IPS DF 6.9 (cell line): ENCODE measurements around the gene ITGB1.
"Not testable (repeated sequence)": the region's sequence is repeated elsewhere in the genome, so short reads cannot be mapped to it uniquely, and the experiment has no call there.

Experiments used
- DNase-seq: peaks from one replicate; pipeline ENCODE4 v3.0.0-alpha.2; 2013; ENCODE audit warnings: low read depth, low spot score
- H3K27ac ChIP-seq: one replicate; pipeline ENCODE4 v1.5.1; 2013; ENCODE audit warnings: low read length, control low read depth
- H3K27me3 ChIP-seq: 2 replicates; pipeline ENCODE4 v1.6.1; 2013; ENCODE audit warnings: mild to moderate bottlenecking, low read length; ENCODE audit not compliant: control insufficient read depth, insufficient read depth
- H3K36me3 ChIP-seq: 2 replicates; pipeline ENCODE4 v1.6.1; 2013; ENCODE audit warnings: low read length; ENCODE audit not compliant: control insufficient read depth, insufficient read depth
- H3K4me1 ChIP-seq: 2 replicates; pipeline ENCODE4 v1.6.1; 2013; ENCODE audit warnings: low read length; ENCODE audit not compliant: control insufficient read depth, insufficient read depth
- H3K4me3 ChIP-seq: 2 replicates; pipeline ENCODE4 v1.5.1; 2013; ENCODE audit warnings: mild to moderate bottlenecking, low read length
- H3K9me3 ChIP-seq: 2 replicates; pipeline ENCODE4 v1.6.1; 2013; ENCODE audit warnings: low read length, inconsistent platforms; ENCODE audit not compliant: control insufficient read depth, insufficient read depth
- WGBS: extraction: QIAGEN DNeasy Blood & Tissue Kit; methylation state at CpG from one replicate; pipeline ENCODE4 v1.1.7; 2013; ENCODE audit warnings: mixed read lengths, missing lambda C conversion rate; ENCODE audit not compliant: insufficient read length, insufficient coverage; 5-methylcytosine and 5-hydroxymethylcytosine counted together

Gene ITGB1

GRCh38 chr10:32932225-32932729 lies 25.8 kb downstream of the ITGB1 start:
- Histone ChIP-seq H3K27ac (no peak overlapping the region), H3K4me3 (no peak overlapping the region), H3K4me1 (no peaks in the 10 kb centered on the region), H3K27me3 (no peaks in the 10 kb centered on the region), H3K36me3 (peaks cover 2% of the 10 kb centered on the region; the same call in 1 of the 2 replicates), H3K9me3 (no peaks in the 10 kb centered on the region)
- DNase-seq: no peak

GRCh38 chr10:32931593-32931992 lies 26.4 kb downstream of the ITGB1 start:
- Histone ChIP-seq H3K36me3 (peaks cover 4% of the 10 kb centered on the region), H3K27me3 (no peaks in the 10 kb centered on the region), H3K27ac (no peak overlapping the region), H3K9me3 (no peaks in the 10 kb centered on the region), H3K4me1 (no peaks in the 10 kb centered on the region), H3K4me3 (no peak overlapping the region)
- no peak for DNase-seq
- no CpG with 5 or more reads among the region's 1 CpG for WGBS

- no peaks in the 10 kb centered on the region for H3K4me1 ChIP-seq
- H3K36me3 ChIP-seq: peaks cover 13% of the 10 kb centered on the region
- no peaks in the 10 kb centered on the region for H3K27me3 ChIP-seq
- DNase-seq: no peak
- H3K4me3 ChIP-seq: no peak overlapping the region
- H3K9me3 ChIP-seq: no peaks in the 10 kb centered on the region
- no peak overlapping the region for H3K27ac ChIP-seq
Observed at GRCh38 chr10:32930036-32930435, 28.0 kb downstream of the ITGB1 start.

- Histone ChIP-seq H3K36me3 (peaks cover 13% of the 10 kb centered on the region), H3K4me3 (no peak overlapping the region), H3K4me1 (no peaks in the 10 kb centered on the region), H3K9me3 (no peaks in the 10 kb centered on the region), H3K27ac (no peak overlapping the region), H3K27me3 (no peaks in the 10 kb centered on the region)
- no peak for DNase-seq
- WGBS: no CpG with 5 or more reads among the region's 6 CpGs
Observed at GRCh38 chr10:32929634-32930033, 28.4 kb downstream of the ITGB1 start.

GRCh38 chr10:32927750-32928149 lies 30.3 kb downstream of the ITGB1 start:
- WGBS: no CpG with 5 or more reads among the region's 3 CpGs
- Histone ChIP-seq H3K4me1 (no peaks in the 10 kb centered on the region), H3K27ac (no peak overlapping the region), H3K9me3 (no peaks in the 10 kb centered on the region), H3K36me3 (peaks cover 13% of the 10 kb centered on the region), H3K27me3 (no peaks in the 10 kb centered on the region), H3K4me3 (no peak overlapping the region)
- DNase-seq: no peak

- Histone ChIP-seq H3K4me3 (no peak overlapping the region), H3K36me3 (peaks cover 18% of the 10 kb centered on the region), H3K4me1 (no peaks in the 10 kb centered on the region), H3K27ac (no peak overlapping the region), H3K9me3 (no peaks in the 10 kb centered on the region), H3K27me3 (no peaks in the 10 kb centered on the region)
- WGBS: no CpG with 5 or more reads among the region's 2 CpGs
- no peak for DNase-seq
Observed at GRCh38 chr10:32923849-32924248, 34.2 kb downstream of the ITGB1 start.

- no peak overlapping the region for H3K27ac ChIP-seq
- no peak for DNase-seq
- H3K4me3 ChIP-seq: no peak overlapping the region
- H3K9me3 ChIP-seq: no peaks in the 10 kb centered on the region
- no CpG with 5 or more reads among the region's 2 CpGs for WGBS
- H3K4me1 ChIP-seq: no peaks in the 10 kb centered on the region
- no peaks in the 10 kb centered on the region for H3K27me3 ChIP-seq
- peaks cover 20% of the 10 kb centered on the region for H3K36me3 ChIP-seq
Observed at GRCh38 chr10:32923134-32923533, 34.9 kb downstream of the ITGB1 start.

GRCh38 chr10:32922170-32922569 lies 35.9 kb downstream of the ITGB1 start:
- H3K4me1 ChIP-seq: no peaks in the 10 kb centered on the region
- no peak for DNase-seq
- H3K4me3 ChIP-seq: no peak overlapping the region
- peaks cover 17% of the 10 kb centered on the region for H3K36me3 ChIP-seq
- no peaks in the 10 kb centered on the region for H3K9me3 ChIP-seq
- WGBS: no CpG with 5 or more reads among the region's 2 CpGs
- H3K27ac ChIP-seq: no peak overlapping the region
- no peaks in the 10 kb centered on the region for H3K27me3 ChIP-seq

- WGBS: no CpG with 5 or more reads among the region's 5 CpGs
- H3K36me3 ChIP-seq, H3K9me3 ChIP-seq, DNase-seq, H3K4me1 ChIP-seq, H3K27me3 ChIP-seq, H3K4me3 ChIP-seq, H3K27ac ChIP-seq: not testable (repeated sequence)
Observed at GRCh38 chr10:32917817-32918216, 40.2 kb downstream of the ITGB1 start.

- no peaks in the 10 kb centered on the region for H3K9me3 ChIP-seq
- DNase-seq: no peak
- H3K4me1 ChIP-seq: no peaks in the 10 kb centered on the region
- no peaks in the 10 kb centered on the region for H3K27me3 ChIP-seq
- H3K36me3 ChIP-seq: peaks cover 7% of the 10 kb centered on the region; the same call in 1 of the 2 replicates
- no CpG with 5 or more reads among the region's 11 CpGs for WGBS
- no peak overlapping the region for H3K4me3 ChIP-seq
- no peak overlapping the region for H3K27ac ChIP-seq
Observed at GRCh38 chr10:32911285-32912016, 46.6 kb downstream of the ITGB1 start.

GRCh38 chr10:32909970-32910369 lies 48.1 kb downstream of the ITGB1 start:
- not testable (repeated sequence) for H3K36me3 ChIP-seq, H3K9me3 ChIP-seq

More at GRCh38 chr10:32909970-32910369, 48.1 kb downstream of the ITGB1 start:
- H3K4me3 ChIP-seq, H3K4me1 ChIP-seq, DNase-seq, H3K27me3 ChIP-seq, H3K27ac ChIP-seq: not testable (repeated sequence)
- WGBS: 100% methylated on average over 1 of the region's 7 CpGs
